Measurements from ENCODE around the gene CYP11A1.

CYP11A1 gene

DNA sequence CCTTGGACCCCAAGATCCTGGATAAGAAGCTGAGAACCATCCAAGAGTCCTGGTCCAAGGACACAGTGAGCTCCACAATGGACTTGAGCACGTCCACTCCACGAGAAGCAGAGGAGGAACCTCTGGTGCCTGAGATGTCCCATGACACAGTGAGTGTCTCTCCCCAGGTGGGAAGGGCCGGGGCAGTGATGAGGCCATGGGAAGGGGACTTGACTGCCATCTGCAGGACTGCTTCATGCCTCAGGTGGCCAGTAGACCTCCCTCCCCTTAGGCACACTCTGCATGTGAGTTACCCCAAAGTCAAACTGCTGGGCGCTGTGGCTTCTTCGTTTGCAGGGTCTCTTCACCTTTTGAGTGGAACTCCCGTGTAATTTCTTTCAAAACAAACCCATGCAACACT is 71.6 kb downstream of the CYP11A1 start:
- DNase-seq = no peak

DNA sequence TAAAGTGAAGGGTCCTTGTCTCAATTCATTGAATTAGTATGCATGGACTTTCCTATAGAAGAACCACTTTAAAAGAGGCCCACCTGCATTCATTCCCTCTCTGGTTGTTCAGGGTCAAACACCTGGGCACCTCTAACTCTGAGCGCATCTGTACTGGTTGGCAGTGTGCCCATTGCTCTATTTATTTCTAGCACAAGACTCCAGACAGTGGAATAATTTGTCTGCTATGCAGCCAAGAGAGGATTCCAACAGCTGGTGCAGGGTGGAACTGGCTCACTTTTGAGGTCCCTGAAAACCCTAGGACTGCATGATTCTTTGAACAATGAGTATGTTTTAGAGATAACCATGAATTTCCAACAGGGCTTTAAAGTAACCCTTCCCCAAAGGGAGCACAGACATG is 73.4 kb downstream of the CYP11A1 start:
- DNase-seq = no peak

DNA sequence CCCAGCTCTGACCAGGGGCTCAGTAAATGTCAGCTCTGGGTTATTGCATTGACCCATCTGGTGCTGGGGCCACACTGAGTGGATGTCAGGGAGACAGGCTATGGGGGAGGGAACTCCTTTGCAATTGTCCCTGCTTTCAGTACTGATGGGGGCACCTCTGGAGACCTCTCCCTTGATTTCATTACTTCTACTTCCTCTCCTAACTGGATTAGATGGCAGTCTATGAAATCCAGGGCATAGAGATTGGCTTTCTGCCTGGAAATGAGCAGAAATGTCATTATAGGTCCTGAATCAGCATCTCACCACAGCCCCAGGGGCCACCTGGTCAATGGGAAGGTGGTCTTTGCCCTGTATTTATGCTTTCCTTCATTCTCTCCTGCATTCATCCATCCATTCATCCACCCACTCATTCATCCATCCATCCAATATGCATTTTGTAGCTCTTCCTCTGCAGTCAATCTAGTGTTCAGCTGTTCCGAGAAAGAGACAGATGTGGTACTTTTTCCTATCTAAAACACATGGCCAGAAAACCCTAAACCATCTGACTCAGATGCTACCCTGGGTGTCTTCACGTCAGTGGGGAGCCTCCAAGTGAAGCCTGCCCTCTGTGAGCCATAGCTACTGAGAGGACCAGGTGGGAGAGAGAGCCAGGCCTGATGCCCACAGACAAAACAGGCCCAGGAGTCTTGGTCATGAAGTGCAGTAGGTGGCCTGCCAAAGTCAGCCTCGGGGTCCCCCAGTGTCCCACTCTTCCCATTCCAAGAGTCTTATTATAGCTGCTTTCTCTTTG is 74.2 kb downstream of the CYP11A1 start:
- no peak for DNase-seq

DNA sequence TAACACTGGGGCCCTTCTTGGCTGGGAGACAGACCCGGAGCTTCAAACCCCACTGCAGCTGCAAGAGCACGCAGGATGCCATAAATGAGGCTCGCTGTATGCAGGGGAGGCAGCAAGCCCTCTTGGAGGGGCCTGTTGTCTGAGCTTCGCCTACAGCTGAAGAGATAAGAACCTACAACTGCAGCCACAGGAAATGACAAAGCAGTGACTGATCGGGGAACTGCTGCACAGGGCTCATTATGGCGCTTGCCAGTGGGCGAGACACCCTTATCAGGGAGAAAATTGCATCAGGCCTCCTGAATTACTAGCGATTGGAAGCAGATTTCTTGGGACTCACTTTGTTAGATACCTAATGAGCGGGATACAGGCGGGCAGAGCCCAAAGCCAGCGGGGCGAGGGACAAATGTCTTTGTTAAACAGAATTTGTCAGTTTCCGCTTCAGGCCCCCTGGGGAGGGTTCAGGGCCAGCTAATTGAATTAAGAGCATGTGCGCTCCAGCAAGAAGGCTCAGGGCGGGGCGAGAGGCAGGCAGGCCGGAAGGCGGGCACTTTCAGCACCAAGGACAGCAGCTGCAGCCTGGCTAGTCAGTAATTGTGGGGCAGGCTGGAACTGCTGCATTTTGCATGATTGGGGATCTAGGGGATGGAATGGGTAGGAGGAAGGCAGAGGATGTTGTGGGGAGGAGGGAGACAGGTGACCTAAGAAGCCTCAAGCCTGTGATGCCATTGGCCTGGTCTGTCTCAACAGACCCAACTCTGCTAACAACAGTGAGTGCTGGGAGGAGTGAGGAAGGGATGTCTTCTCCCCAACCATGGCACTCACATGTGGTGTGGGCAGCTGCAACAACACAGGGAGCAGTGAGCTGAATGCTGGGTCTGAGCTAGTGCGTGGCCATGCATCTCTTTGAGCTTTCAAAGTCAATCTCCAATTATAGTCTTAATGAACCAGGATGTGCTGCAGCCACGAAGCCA is 76.1 kb downstream of the CYP11A1 start:
- DNase-seq = peak; percentile 78

DNA sequence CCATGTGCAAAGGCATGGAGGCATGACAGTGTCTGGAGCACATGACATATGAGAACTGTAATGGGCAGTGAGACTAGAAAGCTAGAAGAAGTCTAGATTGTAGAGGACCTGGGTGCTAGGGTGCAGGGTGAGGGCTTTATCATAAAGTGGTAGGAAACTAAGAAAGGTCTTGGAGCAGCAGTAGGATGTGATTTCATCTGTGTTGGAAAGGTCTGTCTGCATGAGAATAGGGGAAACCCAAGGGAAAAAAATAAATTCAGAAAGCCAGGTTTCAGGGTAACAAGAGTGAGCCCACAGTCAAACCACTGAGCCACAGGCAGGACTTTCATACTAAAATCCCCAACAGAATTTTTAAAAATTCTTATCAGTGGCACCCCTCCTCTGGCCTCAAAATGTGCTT is 76.8 kb downstream of the CYP11A1 start:
- DNase-seq = no peak

DNA sequence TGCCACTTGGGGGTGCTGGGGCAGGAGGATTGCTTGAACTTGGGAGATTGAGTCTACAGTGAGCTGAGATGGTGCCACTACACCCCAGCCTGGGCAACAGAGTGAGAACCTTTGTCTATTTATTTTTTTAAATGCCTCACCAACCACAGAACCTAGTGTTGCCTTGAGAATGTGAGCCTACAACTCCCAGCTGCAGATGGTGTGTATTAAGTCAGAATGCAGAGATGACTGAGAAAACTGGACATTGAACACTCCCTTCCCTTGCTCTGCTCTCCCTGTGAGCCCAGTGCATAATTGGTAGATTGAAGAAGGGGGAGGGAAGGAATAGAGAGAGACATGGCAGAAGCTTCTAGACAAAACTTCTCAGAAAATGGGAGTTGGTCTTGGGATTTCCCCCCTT is 77.8 kb downstream of the CYP11A1 start:
- DNase-seq = no peak

Measured in left hindlimb (tissue), 1 donor.